Osteocyte (in vitro differentiated cells): ENCODE results near the gene DMKN. TPM values are rescaled to one million over a fixed set of nuclear protein-coding genes. Genes with fewer than 3 reads are reported as not detected.
A peak's percentile ranks its signal among the peaks of the same experiment; 100 is the strongest.
"Not testable (repeated sequence)": the region's sequence is repeated elsewhere in the genome, so short reads cannot be mapped to it uniquely, and the experiment has no call there.

ENCODE experiments used
- DNase-seq: peaks from one replicate; pipeline ENCODE4 v3.0.0; 2021; ENCODE audit warnings: mixed read lengths; ENCODE audit not compliant: unreplicated experiment; ENCODE audit errors: extremely low spot score
- H3K27ac Mint-ChIP-seq: one replicate; pipeline ENCODE4 v1.8.0; 2021; ENCODE audit warnings: mild to moderate bottlenecking, mixed read lengths; ENCODE audit not compliant: unreplicated experiment
- H3K27me3 Mint-ChIP-seq: one replicate; pipeline ENCODE4 v1.8.0; 2021; ENCODE audit warnings: mixed read lengths; ENCODE audit not compliant: unreplicated experiment
- H3K36me3 Mint-ChIP-seq: one replicate; pipeline ENCODE4 v1.8.0; 2021; ENCODE audit warnings: mixed read lengths; ENCODE audit not compliant: unreplicated experiment
- H3K4me1 Mint-ChIP-seq: one replicate; pipeline ENCODE4 v1.8.0; 2021; ENCODE audit warnings: mixed read lengths; ENCODE audit not compliant: unreplicated experiment
- H3K4me3 Mint-ChIP-seq: one replicate; pipeline ENCODE4 v1.8.0; 2021; ENCODE audit warnings: mild to moderate bottlenecking, moderate library complexity, mixed read lengths; ENCODE audit not compliant: unreplicated experiment
- H3K9me3 Mint-ChIP-seq: one replicate; pipeline ENCODE4 v1.8.0; 2021; ENCODE audit warnings: mixed read lengths; ENCODE audit not compliant: unreplicated experiment
- CTCF ChIP-seq: fragments of 200-600 bp; sonication (generic); IDR thresholded peaks from 2 replicates; pipeline ENCODE4 v1.5.0; 2021; ENCODE audit warnings: antibody characterized with exemption, mild to moderate bottlenecking, moderate library complexity
- total RNA-seq: library from RNA; stranded (reverse); gene quantifications from 2 replicates; pipeline ENCODE4 v1.2.1, GENCODE V29; 2021

The DMKN gene
- total RNA-seq, 1 donor from 2014 or later = not detected

- Mint-ChIP-seq H3K4me3 (no peak overlapping the region), H3K27ac (no peak overlapping the region), H3K9me3 (no peaks in the 10 kb centered on the region), H3K36me3 (no peaks in the 10 kb centered on the region), H3K4me1 (no peaks in the 10 kb centered on the region), H3K27me3 (peaks cover 4% of the 10 kb centered on the region)
- DNase-seq = no peak
- TF ChIP-seq CTCF = no peak
Observed at GRCh38 chr19:35470128-35470527, 43.3 kb downstream of the DMKN start.

GRCh38 chr19:35468637-35469036 lies 44.8 kb downstream of the DMKN start:
- H3K36me3 Mint-ChIP-seq = no peaks in the 10 kb centered on the region
- peak; percentile 31 for TF ChIP-seq CTCF
- H3K4me3 Mint-ChIP-seq = no peak overlapping the region
- DNase-seq = no peak
- peaks cover 4% of the 10 kb centered on the region for H3K27me3 Mint-ChIP-seq
- no peaks in the 10 kb centered on the region for H3K9me3 Mint-ChIP-seq
- no peaks in the 10 kb centered on the region for H3K4me1 Mint-ChIP-seq
- H3K27ac Mint-ChIP-seq = no peak overlapping the region

GRCh38 chr19:35466259-35466658 lies 47.2 kb downstream of the DMKN start:
- Mint-ChIP-seq H3K4me3 (no peak overlapping the region), H3K9me3 (no peaks in the 10 kb centered on the region), H3K27me3 (peaks cover 6% of the 10 kb centered on the region), H3K36me3 (no peaks in the 10 kb centered on the region), H3K27ac (no peak overlapping the region), H3K4me1 (no peaks in the 10 kb centered on the region)
- no peak for DNase-seq
- no peak for TF ChIP-seq CTCF

DNA sequence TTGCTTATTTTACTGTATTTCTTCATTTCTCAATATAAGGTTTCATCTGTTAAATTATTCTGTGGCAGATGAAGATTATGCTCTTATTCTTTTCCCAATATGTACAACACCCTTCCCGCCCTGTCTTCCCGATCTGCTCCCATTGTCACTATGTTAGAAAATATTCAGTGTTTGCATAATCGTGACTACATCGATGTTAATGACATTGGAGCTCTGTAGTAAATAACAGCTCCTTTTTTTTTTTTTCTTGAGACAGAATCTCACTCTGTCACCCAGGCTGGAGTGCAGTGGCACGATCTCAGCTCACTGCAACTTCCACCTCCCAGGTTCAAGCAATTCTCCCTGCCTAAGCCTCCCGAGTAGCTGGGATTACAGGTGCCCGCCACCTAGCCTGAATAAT lies 50.5 kb downstream of the DMKN start:
- not testable (repeated sequence) for DNase-seq, H3K27ac Mint-ChIP-seq, H3K4me1 Mint-ChIP-seq, H3K4me3 Mint-ChIP-seq, H3K36me3 Mint-ChIP-seq, H3K9me3 Mint-ChIP-seq
- H3K27me3 Mint-ChIP-seq = peaks cover 12% of the 10 kb centered on the region

GRCh38 chr19:35462476-35462953 lies 50.9 kb downstream of the DMKN start:
- Mint-ChIP-seq H3K27me3 (peaks cover 12% of the 10 kb centered on the region), H3K9me3 (no peaks in the 10 kb centered on the region), H3K36me3 (no peaks in the 10 kb centered on the region), H3K4me3 (no peak overlapping the region), H3K27ac (no peak overlapping the region), H3K4me1 (no peaks in the 10 kb centered on the region)
- no peak for DNase-seq
- TF ChIP-seq CTCF = no peak

GRCh38 chr19:35461788-35462187 lies 51.7 kb downstream of the DMKN start:
- not testable (repeated sequence) for DNase-seq, H3K36me3 Mint-ChIP-seq, H3K27ac Mint-ChIP-seq, H3K9me3 Mint-ChIP-seq, H3K4me3 Mint-ChIP-seq, H3K4me1 Mint-ChIP-seq
- H3K27me3 Mint-ChIP-seq = peaks cover 12% of the 10 kb centered on the region
